MM.1S (cell line): ENCODE data around the gene RABGAP1L.

Experiments used
- DNase-seq: peaks from one replicate; pipeline ENCODE4 v3.0.0-alpha.2; 2015
- H2AFZ ChIP-seq: fragments of 300-600 bp; sonication (generic); 2 replicates; pipeline ENCODE4 v1.6.0; 2016; ENCODE audit warnings: antibody characterized with exemption, low read length
- H3F3A ChIP-seq: fragments of 300-600 bp; sonication (generic); 2 replicates; pipeline ENCODE4 v1.6.1; 2016; ENCODE audit warnings: mild to moderate bottlenecking, antibody characterized with exemption, low read length, moderate library complexity, mixed read lengths; ENCODE audit not compliant: insufficient read depth
- H3K27ac ChIP-seq: fragments of 300-600 bp; sonication (generic); 2 replicates; pipeline ENCODE4 v1.5.1; 2016; ENCODE audit warnings: mild to moderate bottlenecking, low read length
- H3K27me3 ChIP-seq: fragments of 300-600 bp; sonication (generic); replicated peaks from 2 replicates; pipeline ENCODE4 v1.6.0; 2016; ENCODE audit warnings: low read length; ENCODE audit not compliant: insufficient read depth
- H3K36me3 ChIP-seq: fragments of 300-600 bp; sonication (generic); replicated peaks from 2 replicates; pipeline ENCODE4 v1.6.1; 2016; ENCODE audit warnings: mild to moderate bottlenecking, low read length, mixed read lengths; ENCODE audit not compliant: insufficient read depth
- H3K4me1 ChIP-seq: fragments of 300-600 bp; sonication (generic); 2 replicates; pipeline ENCODE4 v1.6.1; 2016; ENCODE audit warnings: low read length, mixed read lengths
- H3K4me2 ChIP-seq: fragments of 300-600 bp; sonication (generic); 2 replicates; pipeline ENCODE4 v1.6.0; 2016; ENCODE audit warnings: low read depth, low read length
- H3K4me3 ChIP-seq: fragments of 300-600 bp; sonication (generic); 2 replicates; pipeline ENCODE4 v1.5.1; 2016; ENCODE audit warnings: low read length, mixed read lengths
- H3K79me2 ChIP-seq: fragments of 300-600 bp; sonication (generic); 2 replicates; pipeline ENCODE4 v1.6.1; 2016; ENCODE audit warnings: mixed run types, low read length, mixed read lengths
- H3K9ac ChIP-seq: fragments of 300-600 bp; sonication (generic); 2 replicates; pipeline ENCODE4 v1.6.1; 2016; ENCODE audit warnings: low read length, mixed read lengths
- H3K9me2 ChIP-seq: fragments of 300-600 bp; sonication (generic); replicated peaks from 2 replicates; pipeline ENCODE4 v1.6.1; 2016; ENCODE audit warnings: mild to moderate bottlenecking, low read length, mixed read lengths; ENCODE audit not compliant: insufficient read depth
- H3K9me3 ChIP-seq: fragments of 300-600 bp; sonication (generic); replicated peaks from 2 replicates; pipeline ENCODE4 v1.6.1; 2016; ENCODE audit warnings: mild to moderate bottlenecking, low read length, mixed read lengths; ENCODE audit not compliant: insufficient read depth
- H4K20me1 ChIP-seq: fragments of 300-600 bp; sonication (generic); 2 replicates; pipeline ENCODE4 v1.6.1; 2016; ENCODE audit warnings: mild to moderate bottlenecking, low read length, moderate library complexity, mixed read lengths; ENCODE audit not compliant: insufficient read depth
- CTCF ChIP-seq: fragments of 300-600 bp; sonication (generic); IDR thresholded peaks from 2 replicates; pipeline ENCODE4 v1.5.1; 2016; ENCODE audit warnings: antibody characterized with exemption, low read length, mixed read lengths
- EZH2 ChIP-seq: fragments of 300-600 bp; sonication (generic); optimal IDR thresholded peaks from 2 replicates; pipeline ENCODE3; 2017; ENCODE audit warnings: low read depth, mild to moderate bottlenecking, antibody characterized with exemption, low read length, mixed read lengths
- EZH2phosphoT487 ChIP-seq: fragments of 300-600 bp; sonication (generic); IDR thresholded peaks from 2 replicates; pipeline ENCODE4 v1.6.1; 2018; ENCODE audit warnings: antibody characterized with exemption, low read length

Gene RABGAP1L

DNA sequence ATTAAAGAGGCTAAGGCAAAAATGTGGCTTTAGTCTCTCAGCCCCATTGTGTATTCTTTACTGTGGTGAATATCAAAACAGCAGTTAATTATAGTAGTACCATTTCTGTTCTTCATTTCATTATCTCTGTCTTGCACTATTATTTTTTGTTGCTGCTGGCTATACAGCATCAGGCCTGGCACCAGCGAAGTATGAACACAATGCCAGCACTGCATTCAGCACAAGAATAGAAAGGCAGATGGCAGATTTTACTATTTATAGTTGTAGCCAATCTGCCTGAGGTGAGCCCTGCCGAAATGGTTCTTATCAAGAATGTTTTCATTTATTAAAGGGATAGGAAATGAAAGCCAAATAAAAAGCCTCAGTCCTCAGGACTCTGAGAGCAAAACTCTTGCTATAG, 360.5 kb downstream of the RABGAP1L start:
- Histone ChIP-seq H3K9me3 (no peaks in the 10 kb centered on the region), H3K9ac (no peak overlapping the region), H3K27me3 (no peaks in the 10 kb centered on the region), H2AFZ (no peak overlapping the region), H4K20me1 (no peaks in the 10 kb centered on the region), H3K4me2 (no peak overlapping the region), H3F3A (no peaks in the 10 kb centered on the region), H3K36me3 (no peaks in the 10 kb centered on the region), H3K4me1 (no peaks in the 10 kb centered on the region), H3K9me2 (no peaks in the 10 kb centered on the region), H3K79me2 (no peaks in the 10 kb centered on the region), H3K27ac (no peak overlapping the region), H3K4me3 (no peak overlapping the region)
- no peak for DNase-seq
- TF ChIP-seq CTCF: no peak
- TF ChIP-seq EZH2: no peak
- no peak for TF ChIP-seq EZH2phosphoT487

DNA sequence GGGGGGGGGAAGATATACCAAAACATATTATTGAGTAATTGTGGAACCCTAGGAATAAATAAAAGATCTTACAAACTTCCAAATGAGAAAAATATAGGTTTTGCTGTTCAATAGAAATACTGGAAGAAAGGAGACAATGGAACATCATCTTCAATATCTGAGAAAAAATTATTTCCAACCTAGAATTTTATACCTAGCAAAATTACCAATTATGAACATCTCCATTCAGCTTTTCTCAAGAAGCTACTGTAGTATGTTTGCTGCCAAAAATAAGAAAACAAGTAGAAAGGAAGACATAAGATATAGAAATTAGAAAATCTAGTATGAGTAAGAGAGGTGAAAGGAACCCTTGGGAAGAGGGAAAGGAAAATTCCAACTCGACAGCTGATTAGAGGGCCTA, 372.4 kb downstream of the RABGAP1L start:
- no peaks in the 10 kb centered on the region for H3K27me3 ChIP-seq
- no peaks in the 10 kb centered on the region for H3K9me3 ChIP-seq
- no peak overlapping the region for H3K9ac ChIP-seq
- TF ChIP-seq EZH2phosphoT487: no peak
- TF ChIP-seq EZH2: no peak
- TF ChIP-seq CTCF: no peak
- H3F3A ChIP-seq: no peaks in the 10 kb centered on the region
- no peaks in the 10 kb centered on the region for H3K4me1 ChIP-seq
- no peaks in the 10 kb centered on the region for H4K20me1 ChIP-seq
- H3K79me2 ChIP-seq: no peaks in the 10 kb centered on the region
- no peak overlapping the region for H3K27ac ChIP-seq
- no peak overlapping the region for H3K4me3 ChIP-seq
- no peaks in the 10 kb centered on the region for H3K9me2 ChIP-seq
- DNase-seq: no peak
- H2AFZ ChIP-seq: no peak overlapping the region
- no peaks in the 10 kb centered on the region for H3K36me3 ChIP-seq
- H3K4me2 ChIP-seq: no peak overlapping the region

GRCh38 chr1:174534789-174535188, 375.5 kb downstream of the RABGAP1L start:
- H3K27me3 ChIP-seq: no peaks in the 10 kb centered on the region
- TF ChIP-seq EZH2phosphoT487 (no peak), EZH2 (no peak), CTCF (no peak)
- H3F3A ChIP-seq: no peaks in the 10 kb centered on the region
- no peak for DNase-seq
- H3K9ac ChIP-seq: no peak overlapping the region
- no peaks in the 10 kb centered on the region for H3K9me3 ChIP-seq
- no peaks in the 10 kb centered on the region for H3K79me2 ChIP-seq
- H3K4me2 ChIP-seq: no peak overlapping the region
- H3K36me3 ChIP-seq: no peaks in the 10 kb centered on the region
- H3K27ac ChIP-seq: no peak overlapping the region
- no peaks in the 10 kb centered on the region for H4K20me1 ChIP-seq
- H3K4me1 ChIP-seq: no peaks in the 10 kb centered on the region
- no peak overlapping the region for H2AFZ ChIP-seq
- H3K9me2 ChIP-seq: no peaks in the 10 kb centered on the region
- H3K4me3 ChIP-seq: no peak overlapping the region
